Neural crest cell (in vitro differentiated cells): Measurements from ENCODE around the gene WDR86. TPM values are rescaled to one million over a fixed set of nuclear protein-coding genes. Genes with fewer than 3 reads are reported as not detected.

Experiments used
- DNase-seq: peaks from one replicate; pipeline ENCODE4 v3.0.0; 2021; ENCODE audit warnings: low read depth, mixed read lengths, low spot score
- H3K27ac Mint-ChIP-seq: one replicate; pipeline ENCODE4 v1.8.0; 2021; ENCODE audit warnings: mild to moderate bottlenecking, mixed read lengths; ENCODE audit not compliant: unreplicated experiment
- H3K27me3 Mint-ChIP-seq: 2 replicates; pipeline ENCODE4 v1.8.0; 2021; ENCODE audit warnings: low read depth, mild to moderate bottlenecking, mixed read lengths
- H3K36me3 Mint-ChIP-seq: 2 replicates; pipeline ENCODE4 v1.8.0; 2021; ENCODE audit warnings: low read depth, mild to moderate bottlenecking, mixed read lengths
- H3K4me1 Mint-ChIP-seq: 2 replicates; pipeline ENCODE4 v1.8.0; 2021; ENCODE audit warnings: mixed read lengths
- H3K4me3 Mint-ChIP-seq: one replicate; pipeline ENCODE4 v1.8.0; 2021; ENCODE audit warnings: mild to moderate bottlenecking, mixed read lengths
- H3K9me3 Mint-ChIP-seq: 2 replicates; pipeline ENCODE4 v1.8.0; 2021; ENCODE audit warnings: mixed read lengths
- total RNA-seq: library from RNA; stranded (reverse); gene quantifications from 2 replicates; pipeline ENCODE4 v1.2.1, GENCODE V29; 2021
- TF ChIP-seq, protein P1 (sequence below): fragments of 200-600 bp; sonication (generic); conservative IDR thresholded peaks from 2 replicates; pipeline ENCODE4 v1.5.0; 2021; ENCODE audit warnings: antibody characterized with exemption, mild to moderate bottlenecking

The WDR86 gene
- total RNA-seq, 1 donor from 2014 or later = 29.8 TPM

- DNase-seq = no peak
- Mint-ChIP-seq H3K36me3 (peaks cover 4% of the 10 kb centered on the region), H3K27me3 (peaks cover 38% of the 10 kb centered on the region), H3K9me3 (no peaks in the 10 kb centered on the region), H3K27ac (no peak overlapping the region), H3K4me3 (no peak overlapping the region), H3K4me1 (peaks cover 5% of the 10 kb centered on the region)
- TF ChIP-seq, protein P1, sequence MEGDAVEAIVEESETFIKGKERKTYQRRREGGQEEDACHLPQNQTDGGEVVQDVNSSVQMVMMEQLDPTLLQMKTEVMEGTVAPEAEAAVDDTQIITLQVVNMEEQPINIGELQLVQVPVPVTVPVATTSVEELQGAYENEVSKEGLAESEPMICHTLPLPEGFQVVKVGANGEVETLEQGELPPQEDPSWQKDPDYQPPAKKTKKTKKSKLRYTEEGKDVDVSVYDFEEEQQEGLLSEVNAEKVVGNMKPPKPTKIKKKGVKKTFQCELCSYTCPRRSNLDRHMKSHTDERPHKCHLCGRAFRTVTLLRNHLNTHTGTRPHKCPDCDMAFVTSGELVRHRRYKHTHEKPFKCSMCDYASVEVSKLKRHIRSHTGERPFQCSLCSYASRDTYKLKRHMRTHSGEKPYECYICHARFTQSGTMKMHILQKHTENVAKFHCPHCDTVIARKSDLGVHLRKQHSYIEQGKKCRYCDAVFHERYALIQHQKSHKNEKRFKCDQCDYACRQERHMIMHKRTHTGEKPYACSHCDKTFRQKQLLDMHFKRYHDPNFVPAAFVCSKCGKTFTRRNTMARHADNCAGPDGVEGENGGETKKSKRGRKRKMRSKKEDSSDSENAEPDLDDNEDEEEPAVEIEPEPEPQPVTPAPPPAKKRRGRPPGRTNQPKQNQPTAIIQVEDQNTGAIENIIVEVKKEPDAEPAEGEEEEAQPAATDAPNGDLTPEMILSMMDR = no peak
Measured at GRCh38 chr7:151378496-151379192, 31.2 kb downstream of the WDR86 start.

DNA sequence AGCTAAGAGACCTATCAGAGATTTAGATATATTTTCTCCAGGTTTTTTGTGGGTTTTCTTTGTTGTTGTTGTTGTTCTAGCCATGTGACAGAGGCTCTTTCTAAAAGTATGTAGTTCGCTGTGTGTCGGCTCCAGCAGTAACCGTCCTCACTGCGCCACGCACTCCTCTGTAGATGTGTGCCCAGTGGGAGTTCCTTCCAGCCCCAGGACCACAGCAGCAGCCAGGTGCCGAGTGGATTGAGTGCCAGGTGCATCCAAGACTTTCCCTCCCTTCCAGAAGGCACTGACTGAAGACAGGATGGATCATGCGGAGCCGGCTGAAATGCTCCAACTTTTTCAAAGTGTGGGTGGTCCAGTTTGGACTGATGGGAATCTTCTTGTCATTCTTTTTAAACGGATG, 31.8 kb downstream of the WDR86 start:
- peaks cover 4% of the 10 kb centered on the region for H3K36me3 Mint-ChIP-seq
- peaks cover 5% of the 10 kb centered on the region for H3K4me1 Mint-ChIP-seq
- H3K27me3 Mint-ChIP-seq = peaks cover 33% of the 10 kb centered on the region
- H3K27ac Mint-ChIP-seq = no peak overlapping the region
- H3K4me3 Mint-ChIP-seq = no peak overlapping the region
- H3K9me3 Mint-ChIP-seq = no peaks in the 10 kb centered on the region
- no peak for DNase-seq
- TF ChIP-seq, protein P1 = no peak

- H3K27me3 Mint-ChIP-seq = peaks cover 27% of the 10 kb centered on the region
- H3K4me1 Mint-ChIP-seq = peaks cover 6% of the 10 kb centered on the region
- no peak for DNase-seq
- H3K4me3 Mint-ChIP-seq = no peak overlapping the region
- peak overlapping the region; percentile 67 for H3K27ac Mint-ChIP-seq
- H3K36me3 Mint-ChIP-seq = peaks cover 4% of the 10 kb centered on the region
- no peaks in the 10 kb centered on the region for H3K9me3 Mint-ChIP-seq
- TF ChIP-seq, protein P1 = no peak
Measured at GRCh38 chr7:151377406-151377805, 32.4 kb downstream of the WDR86 start.

- no peak overlapping the region for H3K27ac Mint-ChIP-seq
- H3K36me3 Mint-ChIP-seq = peaks cover 4% of the 10 kb centered on the region
- H3K4me1 Mint-ChIP-seq = peaks cover 4% of the 10 kb centered on the region
- DNase-seq = no peak
- H3K27me3 Mint-ChIP-seq = peaks cover 19% of the 10 kb centered on the region
- TF ChIP-seq, protein P1 = no peak
- H3K4me3 Mint-ChIP-seq = no peak overlapping the region
- no peaks in the 10 kb centered on the region for H3K9me3 Mint-ChIP-seq
Measured at GRCh38 chr7:151376218-151376902, 33.5 kb downstream of the WDR86 start.

DNA sequence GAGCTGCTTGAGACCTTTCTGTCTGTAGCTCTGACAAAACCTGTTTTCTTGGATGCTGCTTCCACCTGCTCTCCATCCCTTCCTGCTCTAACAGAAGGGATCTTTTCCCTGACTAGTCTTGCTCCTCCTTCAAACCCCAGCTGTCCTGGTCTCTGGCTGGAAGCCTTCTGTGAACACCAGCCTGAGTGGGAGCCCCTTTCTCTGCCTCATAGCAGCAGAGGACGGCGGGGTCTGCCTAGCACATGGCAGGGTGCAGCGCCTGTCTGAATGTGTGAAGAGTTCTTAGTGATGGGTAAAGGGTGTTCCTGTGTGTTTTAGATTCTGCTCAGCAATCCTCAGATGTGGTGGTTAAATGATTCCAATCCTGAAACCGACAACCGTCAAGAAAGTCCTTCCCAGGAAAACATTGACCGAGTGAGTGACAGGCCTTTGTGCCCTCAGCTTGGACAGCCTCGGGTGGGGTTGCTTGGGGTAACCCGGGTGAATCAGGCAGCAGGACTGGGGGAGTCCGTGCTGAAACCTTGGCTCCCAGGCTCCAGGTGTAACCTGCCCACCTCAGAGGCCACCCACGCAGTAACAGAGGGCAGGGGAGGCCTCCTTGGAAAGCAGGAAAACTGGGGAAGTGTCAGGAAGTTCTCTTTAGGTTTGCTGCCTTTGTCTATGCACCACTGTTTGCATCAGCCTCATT, 34.2 kb downstream of the WDR86 start:
- no peak overlapping the region for H3K27ac Mint-ChIP-seq
- TF ChIP-seq, protein P1 = no peak
- H3K36me3 Mint-ChIP-seq = peaks cover 4% of the 10 kb centered on the region
- peaks cover 4% of the 10 kb centered on the region for H3K4me1 Mint-ChIP-seq
- H3K9me3 Mint-ChIP-seq = no peaks in the 10 kb centered on the region
- no peak overlapping the region for H3K4me3 Mint-ChIP-seq
- DNase-seq = no peak
- peaks cover 14% of the 10 kb centered on the region for H3K27me3 Mint-ChIP-seq
